Measurements from ENCODE around the gene NDNF. TPM values are rescaled to one million over a fixed set of nuclear protein-coding genes. Genes with fewer than 3 reads are reported as not detected.

The NDNF gene
- total and polyA plus RNA-seq, 9 of the 15 experiments (the other 6 are each of a cell fraction or from before 2014, with no cell fraction given), result not detected

GRCh38 chr4:121057466-121057922 is 14.8 kb downstream of the NDNF start:
- no peak overlapping the region for H3K4me2 ChIP-seq (ENCODE audit: insufficient read depth, low read length)
- WGBS (ENCODE audit: insufficient coverage, low coverage, missing lambda C conversion rate), result 0% methylated on average over 9 of the region's 9 CpGs
- H3K36me3 ChIP-seq (ENCODE audit: control insufficient read depth, insufficient read depth, low read length), result no peaks in the 10 kb centered on the region
- H3K4me3 ChIP-seq, result no peak overlapping the region
- CTCF ChIA-PET (ENCODE audit: low intra/inter-chr PET ratio), result no interaction called here
- H4K20me1 ChIP-seq (replicated peaks; ENCODE audit: control insufficient read depth, insufficient read depth, low read length), result no peaks in the 10 kb centered on the region
- no peaks in the 10 kb centered on the region for H3K27me3 ChIP-seq (ENCODE audit: control insufficient read depth in 2 of 2, insufficient read depth in 2 of 2, low read length in 2 of 2)
- no peaks in the 10 kb centered on the region for H3K9me1 ChIP-seq (ENCODE audit: control insufficient read depth, insufficient read depth, low read length)
- no peak for DNase-seq (ENCODE audit: extremely low read depth in 1 of 4, low spot score in 3 of 4)
- ATAC-seq, result no peak
- no peaks in the 10 kb centered on the region for H3K4me1 ChIP-seq (replicated peaks in 1 of 2; ENCODE audit: control insufficient read depth in 2 of 2, insufficient read depth in 2 of 2, low read length in 2 of 2)
- POLR2A ChIA-PET, result no interaction called here
- intact Hi-C loops (cut with micrococcal nuclease), result no loop called here
- no peak for FAIRE-seq
- no peak overlapping the region for H3K9ac ChIP-seq (ENCODE audit: insufficient read depth in 1 of 2, low read depth in 2 of 2, low read length in 2 of 2)
- H2AFZ ChIP-seq (ENCODE audit: low read depth, low read length), result no peak overlapping the region
- H3K79me2 ChIP-seq (ENCODE audit: control insufficient read depth, insufficient read depth, low read length), result no peaks in the 10 kb centered on the region
- TF ChIP-seq POLR2A (conservative IDR thresholded peaks at IDR 0.05) (no peak), SP2 (IDR thresholded peaks at IDR 0.05; ENCODE audit: extremely low read depth, low read depth, low read length, poor library complexity, severe bottlenecking) (no peak)
- no TSS peak for BruUV-seq (replicated peaks)
- H3K9me3 ChIP-seq (replicated peaks; ENCODE audit: control insufficient read depth, insufficient read depth, low read depth, low read length), result no peaks in the 10 kb centered on the region
- in situ Hi-C loops (cut with MboI), result no loop called here
- no peak overlapping the region for H3K27ac ChIP-seq (ENCODE audit: extremely low read depth, low read depth, low read length)

GRCh38 chr4:121056066-121056465 is 16.3 kb downstream of the NDNF start:
- Histone ChIP-seq H3K27me3 (ENCODE audit: control insufficient read depth in 2 of 2, insufficient read depth in 2 of 2, low read length in 2 of 2) (no peaks in the 10 kb centered on the region), H2AFZ (ENCODE audit: low read depth, low read length) (no peak overlapping the region), H4K20me1 (replicated peaks; ENCODE audit: control insufficient read depth, insufficient read depth, low read length) (no peaks in the 10 kb centered on the region), H3K4me1 (replicated peaks in 1 of 2; ENCODE audit: control insufficient read depth in 2 of 2, insufficient read depth in 2 of 2, low read length in 2 of 2) (no peaks in the 10 kb centered on the region), H3K9me3 (replicated peaks; ENCODE audit: control insufficient read depth, insufficient read depth, low read depth, low read length) (no peaks in the 10 kb centered on the region), H3K9me1 (ENCODE audit: control insufficient read depth, insufficient read depth, low read length) (no peaks in the 10 kb centered on the region), H3K4me2 (ENCODE audit: insufficient read depth, low read length) (no peak overlapping the region), H3K27ac (ENCODE audit: extremely low read depth, low read depth, low read length) (no peak overlapping the region), H3K9ac (ENCODE audit: insufficient read depth in 1 of 2, low read depth in 2 of 2, low read length in 2 of 2) (no peak overlapping the region), H3K4me3 (no peak overlapping the region), H3K79me2 (ENCODE audit: control insufficient read depth, insufficient read depth, low read length) (no peaks in the 10 kb centered on the region), H3K36me3 (ENCODE audit: control insufficient read depth, insufficient read depth, low read length) (no peaks in the 10 kb centered on the region)
- POLR2A ChIA-PET, result no interaction called here
- no TSS peak for BruUV-seq (replicated peaks)
- intact Hi-C loops (cut with micrococcal nuclease), result no loop called here
- DNase-seq (ENCODE audit: extremely low read depth in 1 of 4, low spot score in 3 of 4), result no peak
- FAIRE-seq, result no peak
- WGBS (ENCODE audit: insufficient coverage, low coverage, missing lambda C conversion rate), result 3% methylated on average over 3 of the region's 3 CpGs
- ATAC-seq, result no peak
- in situ Hi-C loops (cut with MboI), result no loop called here
- CTCF ChIA-PET (ENCODE audit: low intra/inter-chr PET ratio), result no interaction called here
- TF ChIP-seq ZNF140 (CRISPR knock-in tag; IDR thresholded peaks at IDR 0.05), result no peak
- TF ChIP-seq RB1 (IDR thresholded peaks at IDR 0.05; ENCODE audit: low read depth), result no peak
- TF ChIP-seq USF2 (CRISPR knock-in tag; IDR thresholded peaks at IDR 0.05), result no peak
- no peak for TF ChIP-seq ZNF165 (CRISPR knock-in tag; IDR thresholded peaks at IDR 0.05; ENCODE audit: borderline replicate concordance)
- TF ChIP-seq RBM22 (IDR thresholded peaks at IDR 0.05; ENCODE audit: low read depth, low read length, poor library complexity, severe bottlenecking), result no peak
- no peak for TF ChIP-seq ZNF57 (CRISPR knock-in tag; IDR thresholded peaks at IDR 0.05)
- no peak for TF ChIP-seq NFXL1 (CRISPR knock-in tag; IDR thresholded peaks at IDR 0.05)
- no peak for TF ChIP-seq ZNF3 (CRISPR knock-in tag; IDR thresholded peaks at IDR 0.05)

All from K562 (cell line).